ENCODE measurements around the gene C5orf15.
"Not testable (repeated sequence)": the region's sequence is repeated elsewhere in the genome, so short reads cannot be mapped to it uniquely, and the experiment has no call there.

C5orf15 gene

GRCh38 chr5:133962801-133963476 lies 5.5 kb downstream of the C5orf15 start:
- TF ChIP-seq CTCF (conservative IDR thresholded peaks at IDR 0.05; ENCODE audit: control insufficient read depth, insufficient read depth, low read depth, low read length), result no peak
- no peak overlapping the region for H3K4me3 ChIP-seq (ENCODE audit: control insufficient read depth, low read depth, low read length)
- DNase-seq (ENCODE audit: low read depth), result peak; percentile 67

GRCh38 chr5:133962131-133962530 lies 6.3 kb downstream of the C5orf15 start:
- no peak for TF ChIP-seq CTCF (conservative IDR thresholded peaks at IDR 0.05; ENCODE audit: control insufficient read depth, insufficient read depth, low read depth, low read length)
- H3K4me3 ChIP-seq (ENCODE audit: control insufficient read depth, low read depth, low read length), result no peak overlapping the region
- DNase-seq (ENCODE audit: low read depth), result no peak

- H3K4me3 ChIP-seq (ENCODE audit: control insufficient read depth, low read depth, low read length), result no peak overlapping the region
- TF ChIP-seq CTCF (conservative IDR thresholded peaks at IDR 0.05; ENCODE audit: control insufficient read depth, insufficient read depth, low read depth, low read length), result no peak
- DNase-seq (ENCODE audit: low read depth), result no peak
Observed at GRCh38 chr5:133959643-133960042, 8.8 kb downstream of the C5orf15 start.

GRCh38 chr5:133957591-133957990 lies 10.8 kb downstream of the C5orf15 start:
- no peak for TF ChIP-seq CTCF (conservative IDR thresholded peaks at IDR 0.05; ENCODE audit: control insufficient read depth, insufficient read depth, low read depth, low read length)
- DNase-seq (ENCODE audit: low read depth), result no peak
- H3K4me3 ChIP-seq (ENCODE audit: control insufficient read depth, low read depth, low read length), result no peak overlapping the region

- TF ChIP-seq CTCF (conservative IDR thresholded peaks at IDR 0.05; ENCODE audit: control insufficient read depth, insufficient read depth, low read depth, low read length), result no peak
- DNase-seq (ENCODE audit: low read depth), result no peak
- H3K4me3 ChIP-seq (ENCODE audit: control insufficient read depth, low read depth, low read length), result no peak overlapping the region
Observed at GRCh38 chr5:133957080-133957479, 11.3 kb downstream of the C5orf15 start.

GRCh38 chr5:133956196-133956595 lies 12.2 kb downstream of the C5orf15 start:
- DNase-seq (ENCODE audit: low read depth); H3K4me3 ChIP-seq (ENCODE audit: control insufficient read depth, low read depth, low read length): not testable (repeated sequence)

GRCh38 chr5:133953568-133954145 lies 14.8 kb downstream of the C5orf15 start:
- TF ChIP-seq CTCF (conservative IDR thresholded peaks at IDR 0.05; ENCODE audit: control insufficient read depth, insufficient read depth, low read depth, low read length), result no peak
- DNase-seq (ENCODE audit: low read depth), result no peak
- no peak overlapping the region for H3K4me3 ChIP-seq (ENCODE audit: control insufficient read depth, low read depth, low read length)
